HG03558 (cell line): ENCODE measurements around the gene BTBD7.

Experiments
- ATAC-seq: cut with Tn5 transposase; IDR thresholded peaks from one replicate; pipeline ENCODE4 v1.9.1; 2021; ENCODE audit warnings: moderate number of reproducible peaks; ENCODE audit not compliant: unreplicated experiment; ENCODE audit errors: extremely low read depth

The BTBD7 gene

DNA sequence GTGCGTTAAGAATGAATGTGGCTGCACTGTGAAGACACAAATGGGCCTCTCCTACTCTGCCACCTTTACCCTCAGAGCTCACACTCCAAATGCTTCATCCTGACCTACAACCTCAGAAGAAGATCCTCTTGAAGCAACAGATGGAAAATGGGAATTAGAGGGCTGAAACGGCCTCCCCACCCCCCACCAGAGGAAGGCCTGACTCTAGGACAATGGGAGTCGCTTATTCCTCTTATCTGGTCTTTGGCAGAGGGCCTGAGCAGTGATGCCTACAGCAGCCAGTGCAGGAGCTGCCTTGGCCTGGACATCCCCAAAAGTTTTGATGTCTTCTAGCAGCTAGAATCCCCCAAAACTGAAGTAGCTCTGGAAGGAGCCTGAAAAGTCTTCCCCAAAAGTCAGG is 29.2 kb downstream of the BTBD7 start:
- ATAC-seq = no peak

DNA sequence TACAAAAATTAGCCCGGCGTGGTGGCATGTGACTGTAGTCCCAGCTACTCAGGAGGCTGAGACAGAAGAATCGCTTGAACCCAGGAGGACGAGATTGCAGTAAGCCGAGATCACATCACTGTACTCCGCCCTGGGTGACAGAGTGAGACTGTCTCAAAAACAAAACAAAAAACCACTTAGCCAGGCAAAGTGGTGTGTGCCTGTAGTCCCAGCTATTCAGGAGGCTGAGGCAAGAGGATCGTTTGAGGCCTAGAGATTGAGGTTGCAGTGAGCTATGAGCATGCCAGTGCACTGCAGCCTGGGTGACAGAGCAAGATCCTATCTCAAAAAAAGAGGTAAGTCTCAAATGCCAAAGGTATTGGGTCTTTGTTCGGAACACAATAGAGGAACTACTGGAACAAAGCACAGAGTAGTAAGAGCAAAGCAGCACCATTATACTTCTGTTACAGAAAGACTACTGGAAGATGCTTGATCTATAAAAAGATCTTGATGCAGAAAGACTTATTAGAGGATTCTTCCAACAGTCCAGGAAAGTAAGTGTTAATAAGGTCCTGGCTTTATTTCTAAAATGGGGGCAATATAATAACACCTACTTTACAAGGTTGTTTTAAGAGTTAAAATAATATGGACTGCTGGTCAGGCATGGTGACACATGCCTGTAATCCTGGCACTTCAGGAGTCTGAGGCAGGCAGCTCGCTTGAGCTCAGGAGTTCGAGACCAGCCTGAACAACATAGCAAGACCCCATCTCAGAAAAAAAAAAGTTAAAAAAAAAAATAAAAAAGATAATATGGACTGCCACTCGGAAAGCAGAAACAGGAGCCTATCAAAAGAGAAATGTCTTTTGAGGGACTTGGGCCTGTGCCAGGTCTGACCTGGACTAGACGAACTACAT is 29.9 kb downstream of the BTBD7 start:
- no peak for ATAC-seq

DNA sequence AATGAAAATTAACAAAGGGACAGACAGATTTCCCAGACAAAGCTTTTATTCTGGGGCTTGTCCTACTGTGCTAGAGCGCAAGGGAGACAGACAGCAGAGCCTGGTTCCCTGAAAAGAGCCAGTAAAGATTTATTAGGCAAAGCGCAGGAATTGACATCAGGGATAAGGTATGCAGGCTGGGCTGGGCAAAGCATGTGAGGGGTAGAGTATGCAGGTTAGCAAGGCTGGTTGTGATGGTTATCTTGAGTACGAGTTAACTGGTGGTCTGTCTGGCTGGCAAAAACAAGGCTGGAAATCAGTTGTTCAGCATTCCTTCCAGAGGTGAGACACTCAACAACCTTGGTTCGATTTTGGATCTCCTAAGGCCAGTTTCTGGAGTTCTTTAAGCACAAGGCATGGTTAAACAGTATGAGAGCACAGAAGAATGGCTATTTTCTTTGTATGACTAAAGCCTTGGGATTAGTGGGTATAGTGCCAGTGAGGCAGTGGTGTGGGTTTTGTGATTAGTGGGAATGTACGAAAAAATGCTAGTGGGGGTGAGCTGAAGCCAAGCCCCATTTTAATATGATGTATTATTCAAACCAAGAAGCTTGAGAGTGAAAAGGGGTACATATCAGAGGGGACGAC is 30.9 kb downstream of the BTBD7 start:
- no peak for ATAC-seq

DNA sequence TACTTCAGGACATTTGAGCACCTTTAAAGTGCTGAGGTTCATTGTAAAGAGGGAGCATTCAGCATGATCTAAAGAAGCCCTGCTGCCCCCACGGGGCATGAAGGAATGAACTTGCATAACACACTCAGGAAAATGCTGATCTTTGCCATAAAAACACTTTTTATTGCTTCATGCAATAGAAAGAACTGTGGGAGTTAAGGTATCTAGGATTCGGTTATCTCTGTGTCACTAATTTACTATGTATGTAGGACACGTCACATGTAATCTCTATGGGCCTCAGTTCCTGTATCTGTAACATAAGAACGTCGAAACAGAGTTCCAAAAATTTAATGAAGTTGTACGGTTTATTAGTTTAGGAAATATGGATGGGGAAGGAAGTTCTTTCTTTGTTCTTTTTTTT is 33.0 kb downstream of the BTBD7 start:
- ATAC-seq = no peak

DNA sequence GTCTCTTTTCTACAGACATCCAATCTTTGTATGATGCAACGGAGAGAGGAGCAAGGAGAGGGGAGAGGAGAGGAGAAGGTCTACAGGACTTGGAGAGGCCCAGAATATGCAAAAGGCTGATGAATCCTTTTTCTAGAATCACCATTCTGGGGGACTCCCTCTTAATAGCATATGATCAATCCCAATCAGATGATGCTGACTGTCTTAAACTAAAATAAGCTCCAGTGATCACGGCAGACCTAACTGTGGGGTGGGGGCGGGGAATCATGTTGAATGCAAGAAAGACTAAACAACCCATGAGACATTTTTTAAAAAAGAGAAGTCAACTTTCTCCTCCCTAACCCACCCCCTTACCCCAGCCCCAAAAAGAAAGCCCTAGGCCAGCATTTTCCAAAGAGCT is 33.4 kb downstream of the BTBD7 start:
- ATAC-seq = no peak

DNA sequence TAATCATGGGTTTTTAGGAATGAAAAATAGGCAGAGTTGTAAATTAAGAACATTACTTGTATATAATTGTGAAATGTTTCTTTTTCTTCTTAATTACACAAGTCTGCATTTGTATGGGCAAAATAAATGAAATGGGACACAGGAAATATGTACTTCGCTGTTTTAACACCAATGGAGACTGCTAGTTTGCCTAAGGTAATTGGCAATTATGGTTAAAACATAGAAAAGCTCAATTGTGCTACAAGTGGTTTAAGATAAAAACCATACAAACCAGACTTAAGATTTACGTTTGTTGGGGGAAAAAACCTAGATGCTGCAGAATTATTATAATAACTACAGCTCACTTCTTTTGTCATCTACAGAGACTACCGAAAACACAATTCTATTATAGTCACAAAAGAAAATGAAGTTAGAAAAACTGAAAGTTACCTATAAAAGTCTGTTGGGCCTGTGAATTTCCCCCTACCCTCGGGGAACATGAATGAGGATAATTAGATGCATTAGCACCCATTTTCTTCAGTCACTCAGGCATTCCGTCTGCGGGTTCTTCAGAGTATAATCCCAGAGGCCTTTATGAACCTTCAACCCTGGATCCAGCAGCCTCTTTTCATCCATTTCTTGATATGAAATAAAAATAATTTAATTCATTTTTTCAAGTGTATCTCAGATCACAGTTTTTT is 37.2 kb downstream of the BTBD7 start:
- no peak for ATAC-seq

DNA sequence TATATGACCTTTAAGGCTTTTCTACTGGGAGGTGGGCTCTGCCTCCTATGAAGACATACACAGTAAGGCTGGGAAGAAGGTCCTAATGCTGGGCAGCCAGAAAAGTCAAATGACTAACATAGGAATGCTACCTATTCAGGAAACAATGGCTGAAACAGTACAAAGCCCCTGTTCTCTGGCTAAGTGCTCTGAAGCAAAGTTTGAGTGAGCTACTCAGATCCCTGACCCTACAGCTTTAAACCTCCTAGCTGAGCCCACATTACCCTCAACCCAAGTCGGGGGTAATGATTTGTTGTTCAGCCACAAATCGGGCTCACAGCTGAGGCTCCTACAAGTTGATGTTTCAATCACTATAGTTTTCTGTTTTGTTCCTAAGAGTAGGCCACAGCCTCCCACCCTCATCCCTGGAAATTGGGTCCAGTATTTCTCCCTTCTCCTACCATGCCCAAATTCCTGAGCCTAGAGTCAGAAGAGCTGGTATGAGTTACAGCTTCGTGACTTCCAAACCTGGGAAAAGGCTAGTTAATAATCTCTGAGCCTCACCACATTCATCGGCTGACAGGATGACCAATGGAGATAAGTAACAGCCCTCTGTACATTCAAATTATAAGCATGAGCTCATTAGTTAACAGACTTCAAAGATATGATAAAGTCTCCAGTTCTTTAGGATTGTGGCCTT is 46.5 kb downstream of the BTBD7 start:
- no peak for ATAC-seq

DNA sequence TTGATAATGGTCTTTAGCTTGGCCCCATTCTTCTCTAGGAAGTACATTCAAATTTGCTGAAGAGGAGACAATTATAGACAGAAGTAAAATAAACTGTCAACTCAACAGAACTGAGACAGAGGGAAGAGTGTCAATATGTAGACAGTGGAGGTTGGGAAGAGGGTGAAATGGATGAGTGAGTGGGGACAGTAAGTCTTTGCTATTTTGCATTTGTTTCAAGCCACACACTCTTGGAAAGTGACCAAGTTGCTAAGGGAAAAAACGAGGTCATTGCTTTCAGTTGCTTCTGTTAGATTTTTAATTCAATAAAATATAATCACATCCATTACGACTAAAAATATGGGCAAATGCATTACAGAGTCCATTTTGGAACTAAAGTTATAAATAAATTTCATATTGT is 47.8 kb downstream of the BTBD7 start:
- no peak for ATAC-seq

DNA sequence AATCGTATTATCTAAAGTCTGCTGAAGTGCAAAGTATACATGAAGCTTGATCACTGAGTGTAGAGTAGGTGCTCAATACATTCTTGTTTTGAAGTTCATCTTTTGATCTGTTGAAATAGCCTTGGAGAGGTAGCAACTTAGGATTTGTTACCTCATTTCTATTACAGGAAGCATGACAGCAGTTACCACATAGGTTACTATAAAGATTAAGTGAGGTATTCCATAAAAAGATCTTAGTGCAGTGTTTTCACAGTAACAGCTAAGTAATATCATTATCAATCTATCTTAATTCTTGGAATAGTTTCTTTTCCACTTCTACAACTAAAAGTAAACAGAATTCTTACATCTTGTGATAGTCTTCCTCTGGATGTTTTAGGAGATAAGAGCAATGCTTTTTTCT is 50.9 kb downstream of the BTBD7 start:
- no peak for ATAC-seq

DNA sequence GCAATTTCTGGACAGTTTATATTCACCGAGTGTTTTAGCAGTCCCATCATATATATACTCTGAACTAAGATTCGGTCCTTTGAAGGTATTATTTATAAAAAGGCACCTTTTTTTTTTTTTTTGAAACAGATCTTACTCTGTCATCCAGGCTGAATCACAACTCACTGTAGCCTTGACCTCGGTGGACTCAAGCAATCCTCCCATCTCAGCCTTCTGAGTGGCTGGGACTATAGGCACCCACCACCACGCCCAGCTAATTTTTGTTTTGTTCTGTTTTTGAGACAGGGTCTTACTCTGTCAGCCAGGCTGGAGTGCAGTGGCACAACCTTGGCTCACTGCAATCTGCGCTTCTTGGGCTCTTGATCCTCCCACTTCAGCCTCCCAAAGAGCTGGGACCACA is 52.1 kb downstream of the BTBD7 start:
- ATAC-seq = no peak

DNA sequence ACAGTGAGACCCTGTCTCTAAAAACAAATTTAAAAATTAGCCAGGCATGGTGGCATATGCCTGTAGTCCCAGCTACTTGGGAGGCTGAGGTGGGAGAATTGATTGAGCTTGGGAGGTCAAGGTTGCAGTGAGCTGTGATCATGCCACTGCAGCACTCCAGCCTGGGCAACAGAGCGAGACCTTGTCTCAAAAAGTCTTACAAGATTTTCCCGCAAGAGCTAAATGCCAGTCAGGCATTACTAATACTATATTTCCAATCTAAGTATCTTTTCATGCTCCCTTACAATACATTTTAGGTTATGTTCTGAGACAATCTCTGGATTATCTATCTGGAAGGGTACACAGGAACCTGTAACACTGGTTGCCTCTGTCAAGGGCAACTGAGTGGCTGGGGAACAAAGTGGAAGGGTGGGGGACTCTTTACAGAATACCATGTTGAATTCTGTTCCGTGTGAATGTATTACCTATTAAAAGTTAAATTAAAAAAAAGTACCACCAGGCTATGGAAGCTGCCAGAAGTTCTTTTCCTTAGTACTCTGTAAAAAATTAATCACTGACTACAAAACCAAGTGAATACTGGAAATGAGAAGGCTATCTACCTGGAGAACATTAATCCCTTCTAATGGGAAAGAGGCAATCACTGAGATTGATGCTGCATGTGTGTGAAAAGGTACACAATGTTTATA is 56.7 kb downstream of the BTBD7 start:
- ATAC-seq = no peak

DNA sequence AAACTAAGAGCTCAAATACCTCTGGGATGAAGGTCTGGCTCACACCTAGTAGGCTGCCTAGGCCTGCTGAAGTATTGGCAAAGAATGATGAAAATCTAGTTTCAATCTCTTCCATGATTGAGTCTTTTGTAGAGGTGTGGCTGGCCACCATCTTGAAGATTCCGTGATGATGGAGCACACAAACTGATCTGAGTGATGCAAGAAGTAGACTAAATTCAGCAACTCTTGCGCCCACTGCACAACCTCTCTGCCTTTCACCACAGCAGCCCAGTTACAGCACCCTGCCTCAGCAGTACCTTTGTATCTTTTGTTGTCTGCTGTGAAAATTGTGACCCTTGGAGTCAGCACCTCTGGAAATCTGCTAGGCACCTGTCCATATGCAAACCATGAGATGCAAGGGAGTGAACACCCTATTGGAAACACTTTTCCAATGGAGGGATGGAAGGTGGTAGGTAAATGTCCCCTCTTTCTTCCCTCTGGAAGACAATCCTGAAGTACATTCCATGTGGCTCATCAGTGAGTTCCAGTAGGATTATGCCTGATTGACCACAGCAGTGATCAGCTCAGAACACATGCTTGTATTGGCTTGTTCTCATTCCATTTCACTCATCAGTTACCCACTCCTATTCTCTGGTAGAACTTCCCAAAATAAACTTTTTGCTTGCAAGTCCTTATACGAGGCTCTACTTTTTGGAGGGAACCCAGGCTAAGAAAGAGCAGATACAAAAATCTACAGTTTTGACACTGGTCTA is 58.6 kb downstream of the BTBD7 start:
- ATAC-seq = no peak

DNA sequence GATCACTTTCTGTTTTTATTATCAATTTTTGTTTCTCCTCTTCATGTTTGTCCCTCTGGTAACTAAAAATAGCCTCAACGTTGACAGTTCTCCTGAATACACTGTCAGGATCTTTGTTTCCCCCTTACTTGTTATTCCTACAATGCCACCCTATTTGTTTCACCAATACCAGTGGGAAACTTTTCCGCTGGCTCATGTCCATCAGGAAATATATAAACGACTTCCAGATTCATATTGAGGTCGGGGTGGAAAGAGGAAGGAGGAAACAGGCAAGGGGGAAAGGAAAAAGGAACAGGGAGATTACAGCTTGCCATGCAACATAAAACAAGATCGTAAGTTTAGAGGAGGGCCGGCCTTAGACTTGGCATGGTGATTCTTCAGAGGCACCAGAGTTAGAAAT is 61.7 kb downstream of the BTBD7 start:
- ATAC-seq = no peak

DNA sequence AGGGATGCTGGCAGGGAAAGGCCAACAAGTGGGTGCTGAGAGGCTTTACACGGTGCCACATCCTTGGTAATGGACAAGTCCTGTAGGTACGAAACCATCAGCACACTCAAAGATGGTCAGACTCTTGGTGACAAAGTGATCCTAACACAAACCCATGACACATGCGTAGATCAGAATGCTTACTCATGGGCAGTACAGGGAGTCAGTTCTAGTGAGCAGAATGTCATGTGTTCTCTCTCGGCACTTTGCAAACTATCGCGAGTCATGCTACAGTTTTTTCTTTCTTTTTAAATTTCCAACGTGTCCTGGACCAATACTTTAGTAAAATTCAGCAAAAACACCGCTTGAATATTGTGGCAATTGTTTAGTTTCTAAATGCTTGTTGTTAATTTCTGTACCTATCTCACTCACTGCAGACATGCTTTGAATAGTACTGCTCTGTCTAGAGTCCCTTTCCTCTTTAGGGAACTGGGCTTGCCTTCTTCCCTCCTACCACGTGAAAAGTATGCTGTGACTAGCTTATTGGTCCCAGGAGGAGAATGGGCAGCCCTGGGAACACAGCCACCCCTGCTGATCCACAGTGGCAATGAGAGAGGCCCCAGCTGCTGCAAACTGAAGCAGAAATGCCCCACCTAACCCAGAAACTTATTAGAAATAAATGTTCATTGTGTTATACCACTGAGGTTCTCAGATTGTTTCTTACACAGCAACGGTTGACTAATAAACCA is 63.3 kb downstream of the BTBD7 start:
- no peak for ATAC-seq

DNA sequence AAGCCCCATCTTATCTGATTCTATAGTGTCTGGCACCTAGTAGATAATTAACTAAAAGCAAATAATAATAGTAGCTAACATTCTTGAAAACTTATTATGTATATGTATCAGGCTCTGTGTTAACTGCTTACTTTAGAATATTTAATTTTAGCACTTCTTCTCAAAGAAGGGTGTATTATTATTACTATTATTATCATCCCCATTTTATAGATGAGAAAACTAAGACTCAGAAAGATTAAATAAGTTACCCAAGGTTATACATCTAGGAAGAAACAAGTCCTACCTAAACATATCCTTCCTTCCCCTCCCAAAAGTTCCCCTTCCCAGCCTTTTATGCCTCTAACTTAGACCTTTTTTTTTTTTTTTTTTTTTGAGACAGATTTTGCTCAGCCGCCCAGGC is 64.4 kb downstream of the BTBD7 start:
- no peak for ATAC-seq

DNA sequence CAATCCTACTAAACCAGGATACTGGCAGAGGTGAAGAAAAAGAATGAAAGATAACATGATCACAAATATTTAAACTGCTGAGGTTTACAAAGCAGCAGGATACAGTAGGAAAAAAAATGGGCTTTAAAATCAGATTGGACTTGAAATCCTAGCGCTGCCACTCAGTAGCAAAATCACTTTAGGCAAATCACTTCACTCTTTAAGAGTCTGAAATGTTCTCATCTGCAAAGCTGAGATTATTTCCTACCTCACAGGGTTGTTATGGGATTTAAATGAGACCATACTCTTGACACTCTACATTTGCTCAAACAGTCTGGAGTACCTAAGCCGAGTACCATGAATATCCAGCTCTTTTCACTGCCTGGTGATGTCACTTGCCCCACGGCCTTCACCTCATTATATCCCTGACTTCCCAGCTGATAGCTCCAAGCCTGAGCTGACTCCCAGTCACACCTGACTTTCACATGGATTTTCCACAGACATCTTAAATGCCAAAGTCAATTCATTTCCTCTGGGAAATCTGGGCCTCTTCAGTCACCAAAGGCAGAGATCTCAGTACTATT is 65.6 kb downstream of the BTBD7 start:
- ATAC-seq = no peak

DNA sequence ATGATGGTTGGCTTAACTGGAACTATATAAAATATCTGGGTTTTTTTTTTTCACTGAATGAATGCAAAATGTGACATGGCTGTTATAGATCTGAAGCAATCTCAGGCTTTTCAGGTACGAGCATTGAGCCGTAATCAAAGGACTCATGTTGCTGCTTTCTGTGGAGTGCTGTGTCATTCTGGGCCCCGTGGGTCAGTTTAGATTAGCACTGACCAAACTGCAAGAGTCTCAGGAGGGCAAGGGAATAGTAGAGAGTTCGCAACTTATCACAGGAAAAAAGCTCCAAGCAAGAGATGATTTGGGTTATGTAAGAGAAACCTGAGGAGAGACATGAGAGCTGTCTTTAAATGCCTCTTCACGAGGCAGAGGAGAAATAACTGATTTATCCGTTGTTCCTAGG is 66.7 kb downstream of the BTBD7 start:
- no peak for ATAC-seq

DNA sequence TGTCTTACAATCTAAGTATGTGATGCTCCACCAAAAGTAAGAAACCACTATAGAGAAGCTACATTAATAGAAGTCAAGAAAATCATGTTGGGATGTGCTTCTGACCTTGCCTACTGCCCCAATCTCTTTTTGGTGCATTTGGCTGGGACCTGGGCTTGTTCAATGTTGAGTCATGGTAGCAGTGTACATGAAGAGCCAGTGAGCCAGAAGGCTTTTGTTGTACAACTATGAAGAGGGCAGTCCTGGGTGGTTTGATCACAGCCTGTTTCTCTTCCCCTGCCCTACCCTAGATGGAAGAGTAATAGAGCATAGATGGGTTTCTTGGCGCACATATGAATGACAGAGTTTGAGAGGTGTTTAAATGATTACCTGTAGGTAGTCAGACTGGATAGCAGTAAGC is 69.4 kb downstream of the BTBD7 start:
- no peak for ATAC-seq

DNA sequence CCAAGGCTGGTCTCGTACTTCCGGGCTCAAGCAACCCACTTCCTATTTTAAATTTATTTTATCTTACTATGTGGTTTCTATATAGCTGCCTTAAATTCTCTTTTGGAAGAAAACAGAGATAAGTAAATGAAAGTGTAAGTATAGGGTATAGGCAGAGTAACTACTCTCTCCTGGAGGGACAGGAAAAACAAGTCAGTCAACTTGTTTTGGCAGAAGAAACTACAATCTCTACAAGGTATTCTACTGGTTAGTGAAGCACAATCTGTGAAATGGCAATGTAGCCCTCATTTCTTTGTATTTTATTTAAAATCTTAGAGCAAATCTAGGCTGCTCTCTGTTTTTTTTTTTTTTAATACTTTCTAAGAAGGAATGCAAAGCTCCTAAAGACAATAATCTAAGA is 70.4 kb downstream of the BTBD7 start:
- no peak for ATAC-seq
